ENCODE results near the gene FBXW4.

DNA sequence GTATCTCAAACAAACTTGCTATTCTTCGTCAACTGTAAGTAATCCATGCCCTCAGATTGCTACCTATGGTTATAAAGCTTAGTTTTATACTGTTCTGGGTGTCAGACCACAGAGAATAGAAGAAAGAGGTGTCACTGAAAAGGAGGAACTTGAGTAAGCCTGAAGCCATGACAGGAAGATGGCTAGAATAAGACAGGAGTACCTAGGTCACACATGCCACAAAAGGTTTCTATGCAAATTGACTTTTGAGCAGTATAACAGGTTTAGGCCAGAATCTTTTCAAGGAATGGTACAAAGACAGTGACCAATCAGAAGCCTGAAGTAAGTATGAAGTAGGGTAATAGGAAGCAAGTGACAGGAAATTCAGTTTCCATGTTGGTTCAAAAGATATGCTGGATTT is 23.5 kb downstream of the FBXW4 start:
- TF ChIP-seq, protein P1, sequence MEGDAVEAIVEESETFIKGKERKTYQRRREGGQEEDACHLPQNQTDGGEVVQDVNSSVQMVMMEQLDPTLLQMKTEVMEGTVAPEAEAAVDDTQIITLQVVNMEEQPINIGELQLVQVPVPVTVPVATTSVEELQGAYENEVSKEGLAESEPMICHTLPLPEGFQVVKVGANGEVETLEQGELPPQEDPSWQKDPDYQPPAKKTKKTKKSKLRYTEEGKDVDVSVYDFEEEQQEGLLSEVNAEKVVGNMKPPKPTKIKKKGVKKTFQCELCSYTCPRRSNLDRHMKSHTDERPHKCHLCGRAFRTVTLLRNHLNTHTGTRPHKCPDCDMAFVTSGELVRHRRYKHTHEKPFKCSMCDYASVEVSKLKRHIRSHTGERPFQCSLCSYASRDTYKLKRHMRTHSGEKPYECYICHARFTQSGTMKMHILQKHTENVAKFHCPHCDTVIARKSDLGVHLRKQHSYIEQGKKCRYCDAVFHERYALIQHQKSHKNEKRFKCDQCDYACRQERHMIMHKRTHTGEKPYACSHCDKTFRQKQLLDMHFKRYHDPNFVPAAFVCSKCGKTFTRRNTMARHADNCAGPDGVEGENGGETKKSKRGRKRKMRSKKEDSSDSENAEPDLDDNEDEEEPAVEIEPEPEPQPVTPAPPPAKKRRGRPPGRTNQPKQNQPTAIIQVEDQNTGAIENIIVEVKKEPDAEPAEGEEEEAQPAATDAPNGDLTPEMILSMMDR (IDR thresholded peaks at IDR 0.05), result no peak
- no peak for TF ChIP-seq ZFX (IDR thresholded peaks at IDR 0.05; ENCODE audit: borderline replicate concordance)

Data from 22Rv1 (cell line).